Loucy (cell line): ENCODE data around the gene FAM83B.

Experiments used
- CTCF ChIP-seq: fragments of 200-600 bp; sonication (generic); conservative IDR thresholded peaks from 2 replicates; pipeline ENCODE4 v1.5.1; 2014; ENCODE audit warnings: mild to moderate bottlenecking, antibody characterized with exemption, low read length
- EZH2phosphoT487 ChIP-seq: fragments of 200-600 bp; IDR thresholded peaks from 2 replicates; pipeline ENCODE4 v1.6.1; 2018; ENCODE audit warnings: antibody characterized with exemption, mild to moderate bottlenecking, moderate library complexity, borderline replicate concordance

GRCh38 chr6:54907355-54907754 lies 60.8 kb downstream of the FAM83B start:
- no peak for TF ChIP-seq CTCF
- TF ChIP-seq EZH2phosphoT487 = no peak
